WTC11 (cell line): ENCODE results near the gene NAGA.

Experiments used
- CTCF ChIP-seq: fragments of 200-600 bp; IDR thresholded peaks from 2 replicates; pipeline ENCODE4 v1.8.0; 2022; ENCODE audit warnings: antibody characterized with exemption
- ESRRA ChIP-seq: sonication (generic); formaldehyde crosslinking; IDR thresholded peaks from 2 replicates; pipeline ENCODE4 v1.8.1; 2022; ENCODE audit warnings: mild to moderate bottlenecking, missing genetic modification reagents, borderline replicate concordance
- GTF2I ChIP-seq: fragments of 250-450 bp; sonication (Bioruptor Pico); conservative IDR thresholded peaks from 2 replicates; pipeline ENCODE4 v1.4.0; 2021; ENCODE audit warnings: mild to moderate bottlenecking
- IRF1 ChIP-seq: sonication (generic); formaldehyde crosslinking; IDR thresholded peaks from 2 replicates; pipeline ENCODE4 v1.8.0; 2023; ENCODE audit warnings: missing genetic modification reagents
- NFYB ChIP-seq: sonication (generic); formaldehyde crosslinking; conservative IDR thresholded peaks from 2 replicates; pipeline ENCODE4 v1.8.0; 2022; ENCODE audit warnings: low read depth, missing genetic modification reagents
- NR2C2 ChIP-seq: sonication (generic); formaldehyde crosslinking; IDR thresholded peaks from 2 replicates; pipeline ENCODE4 v1.8.0; 2022; ENCODE audit warnings: mild to moderate bottlenecking, missing genetic modification reagents
- PREB ChIP-seq: sonication (generic); formaldehyde crosslinking; IDR thresholded peaks from 2 replicates; pipeline ENCODE4 v1.8.1; 2022; ENCODE audit warnings: mild to moderate bottlenecking, missing genetic modification reagents, moderate library complexity, borderline replicate concordance
- SMAD3 ChIP-seq: sonication (generic); formaldehyde crosslinking; IDR thresholded peaks from 2 replicates; pipeline ENCODE4 v1.8.0; 2022; ENCODE audit warnings: missing genetic modification reagents, mild to moderate bottlenecking, borderline replicate concordance
- TF ChIP-seq, protein P1 (sequence below): sonication (generic); formaldehyde crosslinking; conservative IDR thresholded peaks from 2 replicates; pipeline ENCODE4 v1.8.1; 2023; ENCODE audit warnings: mild to moderate bottlenecking, low read depth, missing genetic modification reagents, moderate library complexity
- TF ChIP-seq, protein P2 (sequence below): sonication (generic); formaldehyde crosslinking; IDR thresholded peaks from 2 replicates; pipeline ENCODE4 v1.8.1; 2023; ENCODE audit warnings: mild to moderate bottlenecking, missing genetic modification reagents, moderate library complexity
- TF ChIP-seq, protein P3 (sequence below): sonication (generic); formaldehyde crosslinking; IDR thresholded peaks from 2 replicates; pipeline ENCODE4 v1.8.0; 2022; ENCODE audit warnings: mild to moderate bottlenecking, missing genetic modification reagents
- TF ChIP-seq, protein P4 (sequence below): sonication (generic); formaldehyde crosslinking; IDR thresholded peaks from 2 replicates; pipeline ENCODE4 v1.8.1; 2023; ENCODE audit warnings: mild to moderate bottlenecking, missing genetic modification reagents, moderate library complexity

DNA sequence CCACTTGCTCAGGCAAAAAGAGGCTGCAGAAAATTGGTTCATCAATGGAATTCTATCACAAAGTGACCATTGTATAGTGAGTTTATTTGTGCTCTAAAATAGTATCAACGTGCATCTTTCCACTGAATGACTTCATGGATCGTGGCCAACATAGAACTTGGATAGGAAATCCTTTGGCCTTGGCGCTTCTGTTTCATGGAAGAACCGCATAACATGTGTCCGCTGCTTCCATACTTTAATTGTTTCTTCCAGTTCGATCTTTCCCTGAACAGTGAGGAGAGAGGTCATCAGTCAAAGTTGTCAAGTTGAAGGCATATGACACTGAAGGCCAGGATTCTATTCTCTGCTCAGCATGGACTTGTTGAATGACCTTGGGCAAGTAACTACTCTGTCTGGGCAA, 15.4 kb upstream of the NAGA start:
- TF ChIP-seq SMAD3 (CRISPR knock-in tag) (no peak), GTF2I (CRISPR knock-in tag) (no peak), CTCF (no peak), ESRRA (CRISPR knock-in tag) (no peak), IRF1 (CRISPR knock-in tag) (no peak), NFYB (CRISPR knock-in tag) (no peak), NR2C2 (CRISPR knock-in tag) (no peak), PREB (no peak)
- TF ChIP-seq, protein P1, sequence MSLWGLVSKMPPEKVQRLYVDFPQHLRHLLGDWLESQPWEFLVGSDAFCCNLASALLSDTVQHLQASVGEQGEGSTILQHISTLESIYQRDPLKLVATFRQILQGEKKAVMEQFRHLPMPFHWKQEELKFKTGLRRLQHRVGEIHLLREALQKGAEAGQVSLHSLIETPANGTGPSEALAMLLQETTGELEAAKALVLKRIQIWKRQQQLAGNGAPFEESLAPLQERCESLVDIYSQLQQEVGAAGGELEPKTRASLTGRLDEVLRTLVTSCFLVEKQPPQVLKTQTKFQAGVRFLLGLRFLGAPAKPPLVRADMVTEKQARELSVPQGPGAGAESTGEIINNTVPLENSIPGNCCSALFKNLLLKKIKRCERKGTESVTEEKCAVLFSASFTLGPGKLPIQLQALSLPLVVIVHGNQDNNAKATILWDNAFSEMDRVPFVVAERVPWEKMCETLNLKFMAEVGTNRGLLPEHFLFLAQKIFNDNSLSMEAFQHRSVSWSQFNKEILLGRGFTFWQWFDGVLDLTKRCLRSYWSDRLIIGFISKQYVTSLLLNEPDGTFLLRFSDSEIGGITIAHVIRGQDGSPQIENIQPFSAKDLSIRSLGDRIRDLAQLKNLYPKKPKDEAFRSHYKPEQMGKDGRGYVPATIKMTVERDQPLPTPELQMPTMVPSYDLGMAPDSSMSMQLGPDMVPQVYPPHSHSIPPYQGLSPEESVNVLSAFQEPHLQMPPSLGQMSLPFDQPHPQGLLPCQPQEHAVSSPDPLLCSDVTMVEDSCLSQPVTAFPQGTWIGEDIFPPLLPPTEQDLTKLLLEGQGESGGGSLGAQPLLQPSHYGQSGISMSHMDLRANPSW (CRISPR knock-in tag), result no peak
- TF ChIP-seq, protein P2, sequence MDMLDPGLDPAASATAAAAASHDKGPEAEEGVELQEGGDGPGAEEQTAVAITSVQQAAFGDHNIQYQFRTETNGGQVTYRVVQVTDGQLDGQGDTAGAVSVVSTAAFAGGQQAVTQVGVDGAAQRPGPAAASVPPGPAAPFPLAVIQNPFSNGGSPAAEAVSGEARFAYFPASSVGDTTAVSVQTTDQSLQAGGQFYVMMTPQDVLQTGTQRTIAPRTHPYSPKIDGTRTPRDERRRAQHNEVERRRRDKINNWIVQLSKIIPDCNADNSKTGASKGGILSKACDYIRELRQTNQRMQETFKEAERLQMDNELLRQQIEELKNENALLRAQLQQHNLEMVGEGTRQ, result no peak
- TF ChIP-seq, protein P3, sequence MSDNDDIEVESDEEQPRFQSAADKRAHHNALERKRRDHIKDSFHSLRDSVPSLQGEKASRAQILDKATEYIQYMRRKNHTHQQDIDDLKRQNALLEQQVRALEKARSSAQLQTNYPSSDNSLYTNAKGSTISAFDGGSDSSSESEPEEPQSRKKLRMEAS (CRISPR knock-in tag), result no peak
- TF ChIP-seq, protein P4, sequence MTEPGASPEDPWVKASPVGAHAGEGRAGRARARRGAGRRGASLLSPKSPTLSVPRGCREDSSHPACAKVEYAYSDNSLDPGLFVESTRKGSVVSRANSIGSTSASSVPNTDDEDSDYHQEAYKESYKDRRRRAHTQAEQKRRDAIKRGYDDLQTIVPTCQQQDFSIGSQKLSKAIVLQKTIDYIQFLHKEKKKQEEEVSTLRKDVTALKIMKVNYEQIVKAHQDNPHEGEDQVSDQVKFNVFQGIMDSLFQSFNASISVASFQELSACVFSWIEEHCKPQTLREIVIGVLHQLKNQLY (CRISPR knock-in tag), result no peak
